C1 segment of cervical spinal cord (tissue), 14 donors: ENCODE data around the gene BACH1.
"Not testable (repeated sequence)": the region's sequence is repeated elsewhere in the genome, so short reads cannot be mapped to it uniquely, and the experiment has no call there.

Experiments
- DNase-seq, 14 donors: peaks; one replicate each; lab custom pipeline; 2025; lab: John Stamatoyannopoulos, UW

BACH1 gene

DNA sequence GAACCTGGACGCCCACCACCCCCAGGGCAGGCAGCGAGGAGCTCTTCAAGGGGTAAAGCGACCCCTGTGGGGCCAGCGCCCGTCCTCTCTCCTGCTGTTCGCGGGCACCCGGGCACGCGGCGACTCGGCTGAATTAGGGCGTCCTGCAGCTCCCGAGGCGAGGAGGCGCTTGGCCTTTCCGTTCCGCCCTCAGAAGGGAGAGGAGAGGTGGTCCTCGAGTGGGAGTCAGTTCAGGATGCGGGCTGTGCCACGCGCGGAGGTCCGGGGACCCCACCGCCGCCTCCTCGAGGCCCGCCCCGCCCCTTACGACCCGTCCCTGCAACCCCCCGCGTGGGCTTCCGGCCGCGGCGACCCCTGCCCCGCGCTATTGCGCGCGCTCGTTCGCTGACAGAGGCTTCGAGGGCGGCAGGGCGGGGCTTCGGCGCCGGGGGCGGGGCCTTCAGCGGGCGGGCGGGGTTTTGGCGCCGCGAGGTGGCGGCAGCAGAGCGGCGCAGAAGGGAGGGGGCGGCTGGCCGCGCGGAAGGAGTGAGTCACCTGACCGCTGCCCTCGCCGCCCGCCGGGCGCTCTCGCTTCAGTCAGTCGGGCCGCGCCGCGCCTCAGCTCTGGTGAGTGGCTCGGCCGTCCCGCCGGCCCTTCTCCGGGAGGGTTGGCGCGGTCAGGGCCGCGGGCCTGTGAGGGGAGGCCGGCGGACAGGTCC is at the start of gene BACH1:
Gene BACH1, plus strand, starts transcription at position 575 of the 698 bp plus-strand sequence. CDS start 22,359 bp downstream, outside the sequence.
- DNase-seq: peak in 13 of 14 donors; percentile 56 to 90 (median 75)

DNA sequence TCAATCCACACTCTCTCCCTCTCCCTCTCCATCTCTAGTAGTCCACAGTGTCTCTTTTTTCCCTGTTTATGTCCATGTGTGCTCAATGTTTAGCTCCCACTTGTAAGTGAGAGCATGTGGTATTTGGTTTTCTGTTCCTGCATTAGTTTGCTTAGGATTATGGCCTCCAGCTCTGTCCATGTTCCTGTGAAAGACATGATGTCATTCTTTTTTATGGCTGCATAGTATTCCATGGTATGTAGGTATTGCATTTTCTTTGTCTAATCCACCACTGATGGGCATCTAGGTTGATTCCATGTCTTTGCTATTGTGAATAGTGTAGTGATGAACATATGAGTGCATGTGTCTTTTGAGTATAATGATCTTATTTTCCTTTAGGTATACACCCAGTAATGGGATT is 49.4 kb upstream of the BACH1 start:
- DNase-seq: not testable (repeated sequence)

DNA sequence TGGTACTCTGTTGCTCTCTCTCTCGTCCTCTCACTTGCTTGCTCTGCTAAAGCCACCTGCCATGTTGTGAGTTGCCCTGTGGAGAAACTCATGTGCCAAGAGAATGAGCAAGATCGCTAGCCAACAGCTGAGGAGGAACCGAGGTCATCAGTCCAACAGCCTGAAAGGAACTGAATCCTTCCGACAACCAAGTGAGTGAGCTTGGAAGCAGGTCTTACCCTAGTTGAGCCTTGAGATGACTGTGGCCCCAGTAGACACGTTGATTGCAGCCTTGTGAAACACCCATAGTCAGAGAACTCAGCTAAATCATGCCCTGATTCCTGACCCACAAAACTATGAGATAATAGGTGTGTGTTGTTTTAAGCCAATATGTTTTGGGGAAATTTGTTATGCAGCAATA is 48.1 kb upstream of the BACH1 start:
- DNase-seq: no peak

DNA sequence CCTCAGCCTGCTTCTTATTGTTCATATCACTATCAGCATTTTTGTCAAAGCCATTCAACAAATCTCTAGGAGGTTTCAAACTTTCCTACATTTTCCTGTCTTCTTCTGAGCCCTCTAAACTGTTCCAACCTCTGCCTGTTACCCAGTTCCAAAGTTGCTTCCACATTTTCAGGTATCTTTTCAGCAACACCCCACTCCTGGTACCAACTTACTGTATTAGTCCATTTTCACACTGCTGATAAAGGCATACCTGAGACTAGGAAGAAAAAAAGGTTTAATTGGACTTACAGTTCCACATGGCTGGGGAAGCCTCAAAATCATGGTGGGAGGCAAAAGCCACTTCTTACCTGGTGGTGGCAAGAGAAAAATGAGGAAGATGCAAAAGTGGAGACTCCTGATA is 44.9 kb upstream of the BACH1 start:
- not testable (repeated sequence) for DNase-seq

DNA sequence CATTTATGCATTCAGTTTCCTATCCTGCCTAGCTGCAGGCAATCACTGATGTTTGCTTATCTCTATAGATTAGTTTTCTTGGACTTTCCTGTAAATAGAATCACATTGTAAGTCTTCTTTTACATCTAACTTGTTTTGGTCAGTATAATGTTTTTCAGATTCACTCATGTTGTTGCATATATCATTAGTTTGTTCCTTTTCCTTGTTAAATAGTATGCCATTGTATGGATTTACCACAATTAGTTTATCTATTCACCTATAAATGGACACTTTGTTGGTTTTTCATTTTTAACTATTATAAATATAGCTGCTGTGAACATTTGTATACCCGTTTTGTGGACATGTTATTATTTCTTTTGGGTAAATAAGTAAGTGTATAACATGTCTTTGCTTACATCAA is 44.2 kb upstream of the BACH1 start:
- DNase-seq: no peak

DNA sequence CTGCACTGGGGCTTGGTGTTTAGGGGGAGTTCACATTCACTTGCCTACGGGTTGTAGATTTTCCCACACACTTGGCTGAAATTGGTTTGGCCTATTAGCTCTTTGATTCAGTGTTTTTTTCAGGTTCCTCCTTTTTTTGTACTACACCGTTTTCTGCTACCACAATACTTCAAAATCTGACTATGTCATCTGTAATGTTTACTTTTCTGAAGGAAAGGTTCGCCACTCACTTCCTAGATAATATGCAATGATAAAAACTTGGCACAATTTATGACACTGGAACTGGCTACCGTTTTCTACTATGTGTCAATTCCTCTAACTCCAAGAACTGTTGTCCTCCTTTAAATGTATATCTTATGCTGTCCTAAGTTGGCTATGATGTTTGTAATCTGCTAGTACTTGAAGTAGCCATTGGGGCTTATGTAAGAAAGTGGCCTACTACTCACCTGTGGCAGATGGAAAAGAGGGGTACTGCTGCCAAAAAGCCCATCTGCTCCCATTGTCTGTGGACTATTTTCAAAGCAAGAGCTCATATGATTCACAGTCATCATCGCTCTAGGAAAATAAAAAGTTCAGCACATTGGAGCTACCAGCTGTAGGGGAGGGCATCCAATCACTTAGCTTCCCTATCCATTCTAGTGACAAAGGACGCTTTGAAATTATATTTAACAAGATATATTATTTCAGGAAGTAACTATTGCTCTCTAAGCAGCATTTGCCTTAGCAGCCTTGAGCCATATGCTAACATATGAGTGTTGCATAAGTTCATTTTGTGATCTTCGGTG is 42.4 kb upstream of the BACH1 start:
- peak in 2 of 14 donors; percentile 10 to 95 for DNase-seq

DNA sequence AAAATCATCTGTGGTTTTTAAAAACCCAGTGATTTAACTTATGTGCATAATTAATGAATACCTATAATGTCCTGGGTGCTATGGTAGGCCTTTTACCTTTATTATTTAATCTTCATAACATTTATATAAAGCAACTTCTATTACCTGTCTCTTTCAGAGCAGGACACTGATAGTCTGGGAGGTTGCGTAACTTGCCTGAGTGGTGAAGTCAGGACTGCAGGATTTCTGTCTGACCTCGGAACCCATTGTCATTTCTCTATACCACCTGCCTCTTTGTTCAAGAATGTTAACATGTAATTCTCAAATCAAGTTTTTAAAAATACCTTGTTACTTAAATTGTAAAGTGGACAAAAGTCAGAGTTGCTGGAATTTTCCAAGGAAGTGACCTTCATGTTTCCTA is 41.0 kb upstream of the BACH1 start:
- no peak for DNase-seq

DNA sequence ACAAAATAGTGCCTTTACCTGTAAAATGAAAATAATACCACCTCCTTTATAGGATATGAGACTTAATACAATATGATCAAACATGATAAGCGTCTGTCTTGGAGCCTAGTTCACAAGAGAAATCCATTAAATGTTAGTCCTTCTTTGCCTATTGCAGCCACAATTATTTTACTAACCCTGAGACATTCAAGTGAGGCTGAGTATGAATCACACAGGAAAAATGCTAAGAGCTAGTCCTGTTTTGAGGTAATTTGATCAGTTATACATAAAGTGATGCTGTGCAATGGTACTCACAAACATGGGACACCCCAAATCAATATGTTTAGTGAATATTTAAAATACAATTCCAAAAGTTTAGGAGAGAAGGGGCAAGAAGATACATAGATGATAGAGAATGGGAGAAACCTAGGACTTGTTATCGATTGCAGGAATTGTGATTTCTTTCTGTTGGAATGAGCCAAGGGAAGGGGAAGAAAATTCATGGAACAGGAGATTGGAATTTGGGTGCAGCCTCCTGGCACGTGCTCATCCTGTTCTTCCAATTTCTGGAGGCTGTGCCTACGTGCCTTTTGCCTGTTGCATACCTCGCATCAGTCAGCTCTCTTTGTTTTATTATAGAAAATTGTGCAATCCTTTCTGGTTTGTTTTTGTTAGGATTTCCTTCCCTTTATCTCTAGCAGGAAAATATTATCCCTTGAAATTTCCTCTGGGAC is 39.9 kb upstream of the BACH1 start:
- no peak for DNase-seq

DNA sequence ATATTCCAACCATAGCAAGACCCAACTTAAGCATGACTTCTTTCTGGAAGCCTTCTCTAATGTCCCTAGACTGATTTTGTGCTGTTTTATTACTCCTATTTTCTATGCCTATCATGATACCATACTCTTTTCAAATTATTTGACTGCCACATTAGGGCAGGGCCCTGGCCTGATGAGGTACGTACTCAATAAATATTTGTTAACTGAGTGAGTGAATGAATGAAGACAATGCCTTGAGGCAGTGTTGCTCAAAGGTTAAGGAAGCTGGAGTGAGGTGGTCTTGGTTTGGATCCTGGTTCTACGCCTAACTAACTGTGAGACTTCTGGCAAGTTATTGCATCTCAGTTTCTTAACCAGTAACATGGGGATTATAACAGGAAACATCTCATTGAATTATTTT is 38.3 kb upstream of the BACH1 start:
- DNase-seq: no peak

DNA sequence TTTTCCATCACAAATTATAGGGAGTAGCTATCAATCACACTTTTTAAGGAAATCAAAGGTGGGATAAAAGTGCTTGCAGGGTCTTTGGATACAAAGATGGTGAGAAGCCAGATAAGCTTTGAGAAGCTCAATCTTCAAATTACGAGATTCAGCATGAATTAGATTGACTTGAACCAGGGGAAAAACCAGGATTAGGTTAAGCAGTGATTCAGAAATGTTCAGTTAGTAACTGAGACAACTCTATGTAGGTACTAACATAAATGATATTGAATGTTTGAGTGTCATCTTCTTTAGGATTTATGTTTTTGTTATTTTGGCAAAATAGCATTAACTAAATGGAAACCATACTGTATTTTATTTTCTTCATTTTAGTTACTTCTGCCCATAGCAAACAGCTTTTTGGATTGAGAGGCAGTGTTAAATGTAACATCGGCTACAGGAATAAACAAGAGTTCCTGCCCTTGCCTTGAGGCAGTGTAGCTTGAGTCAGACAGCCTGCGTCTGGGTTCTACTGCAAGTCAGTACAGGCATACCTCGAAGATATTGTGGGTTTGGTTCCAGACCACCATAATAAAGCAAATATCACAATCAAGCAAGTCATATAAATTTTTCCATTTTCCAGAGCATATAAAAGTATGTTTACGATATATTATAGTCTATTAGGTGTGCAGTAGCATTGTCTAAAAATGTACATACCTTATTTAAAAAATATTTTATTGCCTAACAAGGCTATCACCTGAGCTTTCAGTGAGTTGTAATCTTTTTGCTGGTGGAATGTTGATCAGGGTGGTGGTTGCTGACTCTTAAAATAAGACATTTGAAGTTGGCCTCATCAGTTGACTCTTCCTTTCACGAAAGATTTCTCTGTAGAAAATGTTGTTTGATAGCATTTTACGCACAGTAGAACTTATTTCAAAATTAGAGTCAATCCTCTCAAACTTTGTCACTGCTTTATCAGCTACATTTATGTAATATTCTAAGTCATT is 36.9 kb upstream of the BACH1 start:
- DNase-seq: no peak

DNA sequence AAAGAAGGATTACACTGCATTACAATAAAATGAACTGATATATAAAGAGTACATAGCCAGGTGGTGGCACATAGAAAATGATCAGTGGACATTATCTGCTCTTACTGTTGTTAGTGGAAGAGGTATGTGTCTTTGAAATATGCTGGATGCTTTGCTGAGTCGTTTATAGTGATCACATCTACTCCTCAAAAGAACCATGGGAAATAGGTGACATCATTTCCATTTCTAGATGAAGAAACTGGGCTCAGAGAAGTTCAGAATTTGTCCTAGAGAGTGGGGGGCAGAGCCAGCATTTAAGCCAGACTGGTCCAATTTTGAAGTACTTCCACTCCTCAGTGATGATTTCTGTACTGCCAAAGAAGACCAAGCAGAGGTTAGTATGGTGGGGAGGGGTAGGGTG is 34.0 kb upstream of the BACH1 start:
- no peak for DNase-seq

DNA sequence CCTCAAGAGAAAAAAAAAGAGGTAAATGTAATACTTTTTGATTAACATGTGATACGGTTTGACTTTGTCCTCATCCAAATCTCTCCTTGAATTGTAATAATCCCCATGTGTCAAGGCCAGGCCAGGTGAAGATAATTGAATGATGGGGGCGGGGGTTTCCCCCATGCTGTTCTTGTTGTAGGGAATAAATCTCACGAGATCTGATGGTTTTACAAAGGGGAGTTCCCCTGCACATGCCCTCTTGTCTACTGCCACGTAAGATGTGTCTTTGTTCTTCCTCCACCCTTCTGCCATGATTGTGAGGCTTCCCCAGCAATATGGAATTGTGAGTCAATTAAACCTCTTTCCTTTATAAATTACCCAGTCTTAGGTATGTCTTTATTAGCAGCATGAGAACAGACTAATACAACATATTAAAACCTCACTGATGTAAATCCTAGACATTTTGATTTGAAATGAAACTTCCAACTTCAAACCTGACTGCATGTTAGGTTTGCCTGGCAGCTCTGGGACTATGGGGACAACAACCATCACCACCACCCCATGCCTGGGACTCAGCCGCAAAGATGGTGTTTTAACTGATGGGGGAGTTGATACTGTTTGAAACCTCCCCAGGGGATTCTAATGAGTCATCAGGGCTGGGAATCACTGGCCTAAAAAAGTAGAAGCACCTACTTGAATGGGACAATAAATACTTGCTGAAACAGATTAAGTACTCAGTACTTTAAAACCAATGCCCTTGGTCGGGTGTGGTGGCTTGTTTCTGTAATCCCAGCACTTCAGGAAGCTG is 32.8 kb upstream of the BACH1 start:
- no peak for DNase-seq

DNA sequence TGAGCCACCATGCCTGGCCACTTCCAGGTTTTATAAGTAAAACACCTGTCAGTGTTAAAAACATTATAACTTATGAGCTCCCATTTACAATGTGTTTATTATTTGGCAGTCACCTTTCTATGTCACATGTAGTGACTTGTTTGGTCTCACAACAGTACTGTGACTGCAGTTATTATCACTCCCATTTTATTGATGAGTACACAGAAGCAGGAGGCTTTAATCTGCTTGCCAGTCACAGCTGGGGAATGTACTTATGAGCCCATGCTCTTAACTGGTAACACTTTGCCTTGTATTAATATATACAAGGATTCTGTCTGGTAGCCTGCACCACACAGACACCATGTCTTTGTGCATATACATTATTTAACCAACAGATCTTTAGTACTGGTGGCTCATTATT is 31.1 kb upstream of the BACH1 start:
- DNase-seq: no peak

DNA sequence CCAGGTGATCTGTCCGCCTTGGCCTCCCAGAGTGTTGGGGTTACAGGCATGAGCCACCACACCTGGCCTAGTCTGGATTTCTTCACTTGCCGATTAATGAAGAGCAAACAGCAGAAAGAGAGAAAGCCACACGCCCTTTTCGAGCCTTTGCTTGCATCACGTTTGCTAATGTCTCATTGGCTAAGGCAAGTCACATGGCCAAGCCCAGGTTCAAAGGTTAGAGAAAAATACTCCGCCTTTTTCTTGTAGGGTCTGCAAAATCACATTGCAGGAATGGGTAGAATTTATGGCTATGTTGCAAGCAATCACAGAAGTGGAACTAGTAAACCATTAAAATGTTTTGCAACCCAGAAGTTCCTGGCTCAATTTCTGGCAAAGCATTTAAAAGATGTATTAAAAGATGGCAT is 26.8 kb upstream of the BACH1 start:
- DNase-seq: no peak

DNA sequence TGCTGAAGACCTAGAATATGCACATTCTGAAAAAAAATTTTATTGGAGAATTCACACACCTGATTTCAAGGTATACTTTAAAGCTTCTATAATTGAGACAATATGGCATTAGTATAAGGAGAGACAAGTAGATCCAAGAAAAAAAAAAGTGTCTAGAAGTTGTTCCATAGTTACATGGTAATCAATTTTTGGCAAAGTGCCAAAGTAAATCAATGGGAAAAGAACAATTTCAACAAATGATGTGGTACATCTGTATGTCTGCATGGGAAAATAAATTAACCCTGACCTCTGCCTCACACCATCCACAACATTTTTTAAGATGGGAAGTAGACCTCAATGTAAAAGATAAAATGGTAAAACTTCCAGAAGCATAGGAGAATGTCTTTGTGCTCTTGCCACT is 21.3 kb upstream of the BACH1 start:
- DNase-seq: no peak

DNA sequence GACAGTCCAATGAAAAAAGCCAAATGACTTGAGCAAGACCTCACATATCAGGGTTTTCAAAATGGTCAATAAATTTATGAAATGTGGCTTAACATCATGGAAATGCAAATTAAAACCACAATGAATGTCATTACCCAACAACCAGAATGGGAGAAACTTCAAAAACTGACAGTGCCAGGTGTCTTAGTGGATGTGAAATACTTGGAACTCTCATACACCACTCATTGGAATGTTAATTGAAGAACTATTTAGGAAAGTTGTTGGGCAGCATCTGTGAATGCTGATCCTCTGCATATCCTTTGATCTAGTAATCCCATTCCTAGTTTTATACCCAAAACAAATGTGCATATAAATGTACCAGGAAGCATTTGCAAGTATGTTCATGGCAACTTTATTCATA is 19.2 kb upstream of the BACH1 start:
- DNase-seq: no peak

DNA sequence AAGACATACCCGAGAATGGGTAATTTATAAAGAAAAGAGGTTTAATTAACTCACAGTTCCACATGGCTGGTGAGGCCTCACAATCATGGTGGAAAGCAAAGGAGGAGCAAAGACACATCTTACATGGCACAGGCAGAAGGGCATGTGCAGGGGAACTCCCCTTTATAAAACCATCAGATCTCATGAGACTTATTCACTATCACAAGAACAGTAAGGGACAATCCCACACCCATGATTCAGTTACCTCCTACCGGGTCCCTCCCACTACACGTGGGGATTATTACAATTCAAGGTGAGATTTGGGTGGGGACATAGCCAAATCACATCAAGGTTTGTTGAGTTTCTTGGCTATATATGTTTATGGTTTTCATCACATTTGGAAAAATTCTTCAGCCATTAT is 16.9 kb upstream of the BACH1 start:
- DNase-seq: not testable (repeated sequence)

DNA sequence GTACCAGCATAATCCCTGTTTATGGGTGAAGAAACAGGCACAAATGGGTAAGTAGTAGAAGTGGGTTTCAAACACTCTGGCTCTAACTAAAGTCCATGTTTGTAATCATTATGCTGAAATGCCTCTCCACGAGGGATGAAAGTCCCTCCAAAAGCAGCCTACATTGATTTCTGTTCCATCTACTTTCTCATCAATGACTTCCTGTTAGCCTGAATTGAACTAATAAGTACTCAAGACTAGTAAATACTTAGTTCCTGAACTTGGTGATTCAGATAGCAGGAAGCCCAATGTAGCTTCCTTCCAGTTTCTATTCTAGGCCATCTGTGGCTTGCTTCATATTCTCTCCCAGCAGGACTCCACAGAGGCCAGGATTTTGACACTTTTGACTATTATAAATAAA is 11.3 kb upstream of the BACH1 start:
- no peak for DNase-seq

DNA sequence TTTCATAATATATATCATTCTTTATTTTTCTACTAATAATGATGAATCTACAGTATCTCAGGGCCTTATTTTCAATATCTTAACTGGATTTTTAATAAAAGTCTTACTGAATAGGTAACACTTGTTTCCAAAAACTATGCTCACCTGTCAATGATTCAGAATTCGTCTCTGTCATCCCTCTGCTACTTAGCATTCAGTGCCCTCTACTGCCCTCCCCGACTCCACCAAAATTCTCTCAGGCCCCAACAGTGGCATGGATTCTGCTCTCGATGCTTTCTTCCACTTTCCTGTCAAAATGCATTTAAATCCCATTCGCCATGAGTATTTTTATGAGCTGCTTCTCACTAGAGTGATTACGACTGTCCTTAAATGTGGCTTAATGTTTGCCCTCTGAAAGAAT is 10.5 kb upstream of the BACH1 start:
- DNase-seq: no peak

DNA sequence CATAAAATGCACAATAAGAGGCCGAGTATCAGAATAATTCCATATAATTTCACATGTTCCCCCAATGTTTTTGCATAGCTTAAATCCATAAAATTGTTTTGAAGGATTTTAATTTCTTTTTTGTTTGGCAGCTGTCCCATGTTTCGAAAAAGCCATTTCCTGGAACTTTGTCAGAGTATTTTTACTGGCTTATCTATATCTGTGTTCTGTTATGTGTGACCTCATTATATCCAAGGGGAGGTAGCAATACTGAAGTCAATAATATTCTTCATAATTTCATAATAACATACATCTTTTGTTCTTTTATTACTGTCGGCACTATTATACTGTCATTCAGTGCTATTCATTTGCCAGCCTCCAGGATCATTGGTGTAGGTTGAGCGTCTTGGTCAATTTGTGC is 9.4 kb upstream of the BACH1 start:
- no peak for DNase-seq

DNA sequence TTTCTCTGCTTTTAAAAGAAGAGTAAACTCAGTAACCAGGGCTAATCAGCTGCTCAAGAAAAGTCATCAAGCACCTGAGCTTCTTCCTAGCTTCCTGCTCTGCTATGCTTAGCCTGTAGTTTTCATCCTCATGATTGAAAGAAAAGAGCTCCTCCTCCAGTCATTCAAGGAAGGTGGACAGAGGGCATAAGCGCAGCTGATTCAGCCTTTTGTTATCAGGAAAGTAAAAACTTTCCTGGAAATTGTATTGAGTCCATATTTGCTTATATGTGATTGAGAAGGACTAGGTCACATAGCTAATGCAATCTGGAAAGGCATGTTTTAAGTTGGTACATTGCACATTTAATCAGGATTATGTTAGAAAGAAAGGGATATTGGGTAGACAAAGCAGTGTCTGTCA is 8.5 kb upstream of the BACH1 start:
- DNase-seq: no peak
